Measurements from ENCODE around the gene RPS19. TPM values are rescaled to one million over a fixed set of nuclear protein-coding genes. Genes with fewer than 3 reads are reported as not detected.

The RPS19 gene
- total RNA-seq, 1 experiment from 2014 or later, result 3,152 TPM

- TF ChIP-seq IRF2 (CRISPR knock-in tag; IDR thresholded peaks at IDR 0.05; ENCODE audit: borderline replicate concordance, low read depth) (no peak), MXD4 (CRISPR knock-in tag; IDR thresholded peaks at IDR 0.05; ENCODE audit: borderline replicate concordance) (no peak), TCF7 (CRISPR knock-in tag; IDR thresholded peaks at IDR 0.05; ENCODE audit: low read depth) (0 out of 2 replicates have a peak, but pooled peaks have one; percentile 64), KAT7 (CRISPR knock-in tag; IDR thresholded peaks at IDR 0.05; ENCODE audit: borderline replicate concordance) (no peak), SOX15 (CRISPR knock-in tag; IDR thresholded peaks at IDR 0.05) (no peak), ZNF232 (CRISPR knock-in tag; IDR thresholded peaks at IDR 0.05) (no peak), ZNF281 (CRISPR knock-in tag; IDR thresholded peaks at IDR 0.05) (no peak), STAT6 (CRISPR knock-in tag; conservative IDR thresholded peaks at IDR 0.05; ENCODE audit: low read depth) (no peak), TEAD4 (CRISPR knock-in tag; IDR thresholded peaks at IDR 0.05) (0 out of 2 replicates have a peak, but pooled peaks have one; percentile 13), MYBL2 (CRISPR knock-in tag; IDR thresholded peaks at IDR 0.05) (peak; percentile 38; the same call in 1 of the 2 replicates), ATF2 (CRISPR knock-in tag; IDR thresholded peaks at IDR 0.05; ENCODE audit: borderline replicate concordance, low read depth) (no peak), ZNF512 (CRISPR knock-in tag; IDR thresholded peaks at IDR 0.05; ENCODE audit: borderline replicate concordance) (no peak), HMGA2 (CRISPR knock-in tag; IDR thresholded peaks at IDR 0.05) (no peak), ZMAT4 (CRISPR knock-in tag; IDR thresholded peaks at IDR 0.05) (no peak), ZBTB21 (CRISPR knock-in tag; IDR thresholded peaks at IDR 0.05; ENCODE audit: borderline replicate concordance) (no peak), EMX1 (CRISPR knock-in tag; IDR thresholded peaks at IDR 0.05) (no peak), ATF3 (CRISPR knock-in tag; conservative IDR thresholded peaks at IDR 0.05) (no peak), TP53 (CRISPR knock-in tag; IDR thresholded peaks at IDR 0.05) (peak; percentile 92; the same call in 1 of the 2 replicates), NR1H2 (CRISPR knock-in tag; IDR thresholded peaks at IDR 0.05) (no peak), MAX (CRISPR knock-in tag; IDR thresholded peaks at IDR 0.05) (no peak), RORB (CRISPR knock-in tag; IDR thresholded peaks at IDR 0.05) (no peak)
Observed at GRCh38 chr19:41860419-41861115, 512 bp downstream of the RPS19 start (continued).
